HepG2 (cell line): Measurements from ENCODE around the gene MAFF. TPM values are rescaled to one million over a fixed set of nuclear protein-coding genes. Genes with fewer than 3 reads are reported as not detected.

Source experiments
- ATAC-seq: fragments of 200-7000 bp; cut with Tn5 transposase; 3 replicates; pipeline ENCODE4 v1.9.1; 2020; ENCODE audit warnings: mild to moderate bottlenecking, moderate library complexity
- BruUV-seq: library from RNA; stranded (reverse); fragments of 400-500 nt; replicated peaks from 2 replicates; lab custom pipeline; 2021; lab: Mats Ljungman, UMichigan
- CTCF ChIA-PET: fragments of 300-600 bp; formaldehyde crosslinking; extraction: SDS; loops from one replicate; lab custom pipeline; 2021; ENCODE audit warnings: low total read pairs, inconsistent platforms, low intra/inter-chr PET ratio; lab: Yijun Ruan, JAX
- POLR2A ChIA-PET: fragments of 350-600 bp; sonication (Branson Sonifier 250); formaldehyde crosslinking; loops from one replicate; lab custom pipeline; 2020; ENCODE audit warnings: antibody characterized with exemption, inconsistent platforms; lab: Yijun Ruan, JAX
- DNase-seq: peaks from one replicate; pipeline ENCODE4 v3.0.0-alpha.2; 2015; ENCODE audit warnings: low spot score
- FAIRE-seq: peaks from 3 replicates; lab custom pipeline; 2011; peaks lifted over from hg19 to GRCh38; lab: Jason Lieb, UNC
- H2AFZ ChIP-seq: one replicate; pipeline ENCODE4 v1.6.1; 2011; ENCODE audit warnings: low read length, inconsistent platforms
- H3K27ac ChIP-seq: fragments of 300-600 bp; 3 replicates; pipeline ENCODE4 v1.8.0; 2011; ENCODE audit warnings: mixed run types, mild to moderate bottlenecking, mixed read lengths, low read length, inconsistent platforms; ENCODE audit not compliant: insufficient read depth; ENCODE audit errors: extremely low read length
- H3K27me3 ChIP-seq, 2 experiments: fragments of 200-600 bp in 1 of 2; 2 replicates in 1 of 2; 3 replicates in 1 of 2; pipeline versions ENCODE4 v1.6.0 to v1.8.0; 2011; ENCODE audit warnings: low read length in 2 of 2, mild to moderate bottlenecking in 2 of 2, moderate library complexity in 2 of 2, inconsistent platforms in 1 of 2; ENCODE audit not compliant: insufficient read depth in 2 of 2, control insufficient read depth in 1 of 2
- H3K36me3 ChIP-seq, 2 experiments: fragments of 200-600 bp in 1 of 2; replicated peaks in 1 of 2; 2 replicates in 1 of 2; 3 replicates in 1 of 2; pipeline versions ENCODE4 v1.5.1 to v1.8.0; 2011; ENCODE audit warnings: low read length in 2 of 2, inconsistent platforms in 1 of 2; ENCODE audit not compliant: insufficient read depth in 2 of 2, control insufficient read depth in 1 of 2
- H3K4me1 ChIP-seq: 2 replicates; pipeline ENCODE4 v1.5.1; 2012; ENCODE audit warnings: low read length, inconsistent platforms; ENCODE audit not compliant: insufficient read depth
- H3K4me2 ChIP-seq: 2 replicates; pipeline ENCODE4 v1.6.0; 2011; ENCODE audit warnings: low read depth, low read length, inconsistent platforms
- H3K4me3 ChIP-seq, 3 experiments: fragments of 200-600 bp in 1 of 3; sonication (generic), shearing (Covaris generic) in 1 of 3; replicated peaks in 1 of 3; 2 replicates each; pipeline ENCODE4 v1.5.1; 2011 to 2016; ENCODE audit warnings: low read length in 3 of 3, inconsistent platforms in 2 of 3, low read depth in 2 of 3, mild to moderate bottlenecking in 2 of 3, control low read depth in 1 of 3, mixed read lengths in 1 of 3; ENCODE audit not compliant: insufficient read depth in 1 of 3
- H3K79me2 ChIP-seq: one replicate; pipeline ENCODE4 v1.6.1; 2011; ENCODE audit warnings: low read length, inconsistent platforms; ENCODE audit not compliant: insufficient read depth
- H3K9ac ChIP-seq: 2 replicates; pipeline ENCODE4 v1.6.0; 2011; ENCODE audit warnings: mild to moderate bottlenecking, low read depth, low read length, inconsistent platforms; ENCODE audit not compliant: insufficient read depth
- H3K9me3 ChIP-seq: 2 replicates; pipeline ENCODE4 v1.5.1; 2012; ENCODE audit warnings: mild to moderate bottlenecking, low read length
- H4K20me1 ChIP-seq: 2 replicates; pipeline ENCODE4 v1.6.0; 2011; ENCODE audit warnings: inconsistent platforms, mild to moderate bottlenecking, low read length, moderate library complexity; ENCODE audit not compliant: insufficient read depth
- EHMT2 ChIP-seq: fragments of 200-600 bp; sonication (generic); IDR thresholded peaks from 2 replicates; pipeline ENCODE4 v1.7.0; 2017; ENCODE audit warnings: antibody characterized with exemption, low read depth, low read length, borderline replicate concordance
- HINFP ChIP-seq: sonication (generic); formaldehyde crosslinking; IDR thresholded peaks from 2 replicates; pipeline ENCODE4 v1.4.0; 2020; ENCODE audit warnings: low read depth, mild to moderate bottlenecking, missing genetic modification reagents
- KAT7 ChIP-seq: IDR thresholded peaks from 2 replicates; pipeline ENCODE4 v1.6.1; 2018; ENCODE audit warnings: borderline replicate concordance, missing compliant biosample characterization
- MZF1 ChIP-seq: sonication (generic); formaldehyde crosslinking; IDR thresholded peaks from 2 replicates; pipeline ENCODE4 v1.8.1; 2023; ENCODE audit warnings: mild to moderate bottlenecking, missing genetic modification reagents, borderline replicate concordance
- WGBS: methylation state at CpG from one replicate; pipeline ENCODE4 v1.1.6; 2017; ENCODE audit warnings: low lambda C conversion rate; 5-methylcytosine and 5-hydroxymethylcytosine counted together
- in situ Hi-C: cut with HindIII; loops from 2 replicates; pipeline ENCODE4 v1.10.0; 2017; ENCODE audit warnings: low pct_unique_long_range_greater_than_20kb; ENCODE audit not compliant: extremely low pct_ligation_motif_present
- intact Hi-C: fragments of 100-400 bp; cut with micrococcal nuclease; formaldehyde crosslinking; loops from one replicate; pipeline ENCODE4 v1.10.0; 2022; ENCODE audit not compliant: unreplicated experiment
- polyA plus RNA-seq, 8 experiments: library from polyadenylated mRNA; depleted of rRNA in 3 of 8; stranded (reverse) in 7 of 8; unstranded in 1 of 8; fragments of >200 nt; fragmentation: Illumina TruSeq in 4 of 8; extraction: Trizol in 4 of 8; gene quantifications; 2 replicates each; pipeline versions ENCODE4 v1.2.1 to v1.2.3, GENCODE V29; 2011 to 2016; ENCODE audit warnings: low read depth in 4 of 8, missing spikeins in 1 of 8, mixed read lengths in 1 of 8; ENCODE audit not compliant: insufficient read depth in 1 of 8
- total RNA-seq, 5 experiments: library from RNA; depleted of rRNA; stranded (reverse); fragments of >200 nt; fragmentation: Illumina TruSeq; extraction: Trizol; gene quantifications; 2 replicates each; pipeline ENCODE4 v1.2.3, GENCODE V29; 2016; ENCODE audit warnings: low read depth in 1 of 5
- TF ChIP-seq, protein P1 (sequence below): sonication (generic); formaldehyde crosslinking; IDR thresholded peaks from 2 replicates; pipeline ENCODE4 v1.4.0; 2020; ENCODE audit warnings: low read depth, mild to moderate bottlenecking, missing genetic modification reagents

MAFF gene
- total and polyA plus RNA-seq, 2 of the 13 experiments (the other 11 are each of a cell fraction or from before 2014, with no cell fraction given) = 5.4 to 14.3 TPM

- TF ChIP-seq HINFP (CRISPR knock-in tag) (no peak), EHMT2 (no peak), MZF1 (CRISPR knock-in tag) (no peak)
Observed at GRCh38 chr22:38167988-38168407, 33.8 kb upstream of the MAFF start (continued).

DNA sequence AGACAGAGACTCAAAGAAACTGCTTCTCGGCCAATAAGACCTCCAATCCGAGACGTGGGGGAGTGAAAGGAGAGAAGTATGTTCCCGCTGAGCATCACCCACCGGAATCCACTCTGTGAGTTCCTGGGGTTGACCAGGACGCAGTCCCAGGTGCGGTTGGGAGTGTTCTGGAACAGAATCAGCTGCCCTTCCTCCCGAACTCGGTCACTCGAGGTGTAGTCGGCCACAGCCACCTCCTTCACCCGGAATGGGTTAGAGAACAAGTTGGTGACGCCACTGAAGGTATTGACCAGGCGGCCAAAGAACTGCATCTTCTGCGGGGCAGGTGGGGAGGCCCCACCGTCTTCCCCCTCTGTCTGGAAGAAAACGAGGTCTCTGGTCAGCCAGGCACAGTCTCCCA is 32.7 kb upstream of the MAFF start:
- H3K79me2 ChIP-seq = peaks cover 2% of the 10 kb centered on the region
- ChIA-PET CTCF (no interaction called here), POLR2A (no interaction called here)
- intact Hi-C loops (no loop called here), in situ Hi-C loops (no loop called here)
- no peak overlapping the region for H3K4me3 ChIP-seq
- no peak overlapping the region for H3K4me2 ChIP-seq
- TF ChIP-seq, protein P1, sequence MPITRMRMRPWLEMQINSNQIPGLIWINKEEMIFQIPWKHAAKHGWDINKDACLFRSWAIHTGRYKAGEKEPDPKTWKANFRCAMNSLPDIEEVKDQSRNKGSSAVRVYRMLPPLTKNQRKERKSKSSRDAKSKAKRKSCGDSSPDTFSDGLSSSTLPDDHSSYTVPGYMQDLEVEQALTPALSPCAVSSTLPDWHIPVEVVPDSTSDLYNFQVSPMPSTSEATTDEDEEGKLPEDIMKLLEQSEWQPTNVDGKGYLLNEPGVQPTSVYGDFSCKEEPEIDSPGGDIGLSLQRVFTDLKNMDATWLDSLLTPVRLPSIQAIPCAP (CRISPR knock-in tag) = no peak
- TF ChIP-seq KAT7 (CRISPR knock-in tag) = no peak
- H3K9ac ChIP-seq = no peak overlapping the region
- H3K4me1 ChIP-seq = peaks cover 47% of the 10 kb centered on the region
- H2AFZ ChIP-seq = no peak overlapping the region
- ATAC-seq (no peak), DNase-seq (no peak), FAIRE-seq (no peak)
- H4K20me1 ChIP-seq = no peaks in the 10 kb centered on the region
- 91% methylated on average over 14 of the region's 17 CpGs for WGBS
- no peaks in the 10 kb centered on the region; a peak in 1 of 5 replicates for H3K36me3 ChIP-seq
- H3K9me3 ChIP-seq = no peaks in the 10 kb centered on the region
- H3K27ac ChIP-seq = no peak overlapping the region
- no TSS peak for BruUV-seq
- no peaks in the 10 kb centered on the region for H3K27me3 ChIP-seq
